Neural cell (in vitro differentiated cells): ENCODE data around the gene CFAP61. TPM values are rescaled to one million over a fixed set of nuclear protein-coding genes. Genes with fewer than 3 reads are reported as not detected.

Experiments used
- H2AFZ ChIP-seq: fragments of 200-600, 300-800 bp; sonication (generic), shearing (Covaris generic); 2 replicates; pipeline ENCODE4 v1.6.0; 2014; ENCODE audit warnings: low read depth, mild to moderate bottlenecking, antibody characterized with exemption, low read length, moderate library complexity
- H3F3A ChIP-seq: fragments of 200-600 bp; shearing (Covaris generic); 2 replicates; pipeline ENCODE4 v1.6.1; 2016; ENCODE audit warnings: mild to moderate bottlenecking, moderate library complexity, mixed read lengths, antibody characterized with exemption, low read length; ENCODE audit not compliant: insufficient read depth, poor library complexity, severe bottlenecking
- H3K27ac ChIP-seq: fragments of 200-600, 300-800 bp; sonication (generic), shearing (Covaris generic); 2 replicates; pipeline ENCODE4 v1.5.1; 2014; ENCODE audit warnings: mild to moderate bottlenecking, low read length, moderate library complexity
- H3K27me3 ChIP-seq: fragments of 300-800, 200-600 bp; sonication (generic), shearing (Covaris generic); 2 replicates; pipeline ENCODE4 v1.6.0; 2014; ENCODE audit warnings: mild to moderate bottlenecking, low read depth, low read length, moderate library complexity; ENCODE audit not compliant: insufficient read depth
- H3K36me3 ChIP-seq: fragments of 300-800, 200-600 bp; sonication (generic), shearing (Covaris generic); 2 replicates; pipeline ENCODE4 v1.5.1; 2014; ENCODE audit warnings: mild to moderate bottlenecking, antibody characterized with exemption, low read length, moderate library complexity; ENCODE audit not compliant: insufficient read depth
- H3K4me2 ChIP-seq: fragments of 300-800, 200-600 bp; sonication (generic), shearing (Covaris generic); 2 replicates; pipeline ENCODE4 v1.6.0; 2014; ENCODE audit warnings: mild to moderate bottlenecking, low read length
- H3K4me3 ChIP-seq: fragments of 300-800, 200-600 bp; sonication (generic), shearing (Covaris generic); 2 replicates; pipeline ENCODE4 v1.5.1; 2014; ENCODE audit warnings: mild to moderate bottlenecking, low read length, moderate library complexity
- H3K79me2 ChIP-seq: fragments of 200-600 bp; shearing (Covaris generic); replicated peaks from 2 replicates; pipeline ENCODE4 v1.6.0; 2014; ENCODE audit warnings: mild to moderate bottlenecking, low read length, moderate library complexity; ENCODE audit not compliant: insufficient read depth
- H3K9ac ChIP-seq: fragments of 300-800, 200-600 bp; sonication (generic), shearing (Covaris generic); 2 replicates; pipeline ENCODE4 v1.6.1; 2016; ENCODE audit warnings: mild to moderate bottlenecking, low read length, mixed read lengths
- H3K9me2 ChIP-seq: fragments of 200-600 bp; shearing (Covaris generic); 2 replicates; pipeline ENCODE4 v1.6.1; 2016; ENCODE audit warnings: mild to moderate bottlenecking, low read length, mixed read lengths; ENCODE audit not compliant: insufficient read depth
- H3K9me3 ChIP-seq: fragments of 200-600, 300-800 bp; sonication (generic), shearing (Covaris generic); 2 replicates; pipeline ENCODE4 v1.6.1; 2016; ENCODE audit warnings: mild to moderate bottlenecking, mixed run types, low read length, moderate library complexity, mixed read lengths
- H4K20me1 ChIP-seq: fragments of 200-600 bp; shearing (Covaris generic); 2 replicates; pipeline ENCODE4 v1.6.1; 2016; ENCODE audit warnings: mild to moderate bottlenecking, mixed run types; ENCODE audit not compliant: insufficient read depth
- CTCF ChIP-seq: fragments of 450-650 bp; IDR thresholded peaks from 2 replicates; pipeline ENCODE4 v1.5.1; 2014; ENCODE audit warnings: antibody characterized with exemption, mild to moderate bottlenecking, moderate library complexity; ENCODE audit not compliant: poor library complexity, severe bottlenecking
- EP300 ChIP-seq: fragments of 450-650 bp; conservative IDR thresholded peaks from 2 replicates; pipeline ENCODE4 v1.6.1; 2014; ENCODE audit warnings: antibody characterized with exemption, mild to moderate bottlenecking, moderate library complexity; ENCODE audit not compliant: poor library complexity, severe bottlenecking
- EZH2 ChIP-seq: fragments of 200-600, 300-800 bp; shearing (Covaris generic), sonication (generic); IDR thresholded peaks from 2 replicates; pipeline ENCODE4 v1.6.1; 2014; ENCODE audit warnings: antibody characterized with exemption, low read length, borderline replicate concordance, mild to moderate bottlenecking; ENCODE audit not compliant: insufficient read depth, poor library complexity, severe bottlenecking
- MXI1 ChIP-seq: fragments of 450-650 bp; conservative IDR thresholded peaks from 2 replicates; pipeline ENCODE4 v1.6.1; 2014; ENCODE audit warnings: antibody characterized with exemption, mild to moderate bottlenecking; ENCODE audit not compliant: poor library complexity, severe bottlenecking
- POLR2AphosphoS5 ChIP-seq: IDR thresholded peaks from 2 replicates; pipeline ENCODE4 v1.6.1; 2012
- RAD21 ChIP-seq: fragments of 450-650 bp; conservative IDR thresholded peaks from 2 replicates; pipeline ENCODE4 v1.6.1; 2014; ENCODE audit warnings: antibody characterized with exemption, mild to moderate bottlenecking, moderate library complexity
- REST ChIP-seq: IDR thresholded peaks from 2 replicates; pipeline ENCODE4 v1.6.1; 2012; ENCODE audit warnings: borderline replicate concordance
- SMC3 ChIP-seq: fragments of 450-650 bp; conservative IDR thresholded peaks from 2 replicates; pipeline ENCODE4 v1.6.1; 2014; ENCODE audit warnings: antibody characterized with exemption, mild to moderate bottlenecking, moderate library complexity; ENCODE audit not compliant: poor library complexity
- TAF1 ChIP-seq: IDR thresholded peaks from 2 replicates; pipeline ENCODE4 v1.6.1; 2012; ENCODE audit warnings: low read depth
- polyA plus RNA-seq: library from polyadenylated mRNA; depleted of rRNA; stranded (reverse); fragments of >200 nt; gene quantifications from 2 replicates; pipeline ENCODE4 v1.2.3, GENCODE V29; 2014

CFAP61 gene
- polyA plus RNA-seq, 1 donor from 2014 or later: 0.42 TPM

- H3K9me2 ChIP-seq: no peaks in the 10 kb centered on the region
- peak overlapping the region; percentile 55 for H3K27ac ChIP-seq
- H3K4me3 ChIP-seq: peak overlapping the region; percentile 56
- H4K20me1 ChIP-seq: no peaks in the 10 kb centered on the region
- no peaks in the 10 kb centered on the region for H3K9me3 ChIP-seq
- H3K27me3 ChIP-seq: peaks cover 48% of the 10 kb centered on the region
- no peak overlapping the region for H3K4me2 ChIP-seq
- no peaks in the 10 kb centered on the region for H3K36me3 ChIP-seq
- no peak for TF ChIP-seq EP300
- TF ChIP-seq TAF1: no peak
- TF ChIP-seq EZH2: peak; percentile 42
- peaks cover 10% of the 10 kb centered on the region for H3F3A ChIP-seq
- peak overlapping the region; percentile 55 for H3K9ac ChIP-seq
- no peak overlapping the region for H2AFZ ChIP-seq
- no peaks in the 10 kb centered on the region for H3K79me2 ChIP-seq
Observed at GRCh38 chr20:20363434-20363798, 311.1 kb downstream of the CFAP61 start.

DNA sequence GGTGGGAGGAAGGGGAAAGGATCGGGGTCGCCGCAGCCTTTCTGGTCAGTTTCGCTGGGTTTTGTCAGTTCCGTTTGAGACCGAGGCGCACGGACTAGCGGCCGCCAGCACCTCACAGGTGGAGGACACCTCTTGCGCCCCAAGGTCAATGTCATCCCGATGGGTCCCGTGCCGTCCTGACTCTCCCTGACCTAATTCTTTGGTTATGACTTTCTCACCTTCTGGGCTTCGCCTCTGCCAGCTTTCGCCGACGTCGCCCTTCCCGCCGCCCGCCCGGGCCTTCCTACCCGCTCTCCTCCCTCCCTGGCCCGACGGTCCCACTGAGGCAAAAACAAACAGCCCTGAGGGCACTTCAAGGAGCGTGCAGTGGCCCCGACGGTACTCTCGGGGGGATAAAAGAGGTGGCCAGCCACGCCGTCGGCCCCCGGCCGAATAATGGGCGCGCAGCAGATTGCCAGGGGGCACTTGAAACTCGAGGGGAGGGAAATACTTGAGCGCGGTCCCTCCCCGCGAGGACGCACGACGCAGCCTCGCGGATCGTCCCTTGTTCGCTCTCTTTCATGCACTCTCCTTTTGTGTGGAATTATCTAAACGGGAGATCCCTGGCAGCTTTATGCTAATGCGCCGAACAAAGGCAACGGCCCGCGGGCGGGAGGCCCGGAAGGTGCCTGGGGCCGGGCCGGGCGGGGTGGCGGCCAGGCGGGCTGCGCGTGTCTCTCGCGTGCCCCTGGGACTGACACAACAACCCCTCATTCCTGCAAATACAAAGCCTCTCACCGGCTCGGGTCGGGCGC, 311.7 kb downstream of the CFAP61 start:
- Histone ChIP-seq H3K9ac (peak overlapping the region; percentile 55), H3K9me3 (no peaks in the 10 kb centered on the region), H3K27ac (peak overlapping the region; percentile 55), H3K4me3 (peak overlapping the region; percentile 56), H2AFZ (no peak overlapping the region), H3F3A (peaks cover 10% of the 10 kb centered on the region), H3K79me2 (no peaks in the 10 kb centered on the region), H4K20me1 (no peaks in the 10 kb centered on the region), H3K36me3 (no peaks in the 10 kb centered on the region), H3K9me2 (no peaks in the 10 kb centered on the region), H3K4me2 (no peak overlapping the region), H3K27me3 (peaks cover 48% of the 10 kb centered on the region)
- TF ChIP-seq SMC3 (no peak), REST (no peak), RAD21 (no peak), POLR2AphosphoS5 (peak; percentile 29), EP300 (no peak), EZH2 (peak; percentile 55), CTCF (no peak), MXI1 (no peak), TAF1 (no peak)
